GM18858 (cell line): Measurements from ENCODE around the gene WHRN.

Source experiments
- ATAC-seq: cut with Tn5 transposase; IDR thresholded peaks from one replicate; pipeline ENCODE4 v1.9.1; 2021; ENCODE audit not compliant: unreplicated experiment

WHRN gene

GRCh38 chr9:114473447-114473801 lies 31.8 kb downstream of the WHRN start:
- no peak for ATAC-seq

GRCh38 chr9:114472765-114473446 lies 32.4 kb downstream of the WHRN start:
- ATAC-seq: no peak

GRCh38 chr9:114471157-114471556 lies 34.1 kb downstream of the WHRN start:
- ATAC-seq: no peak

GRCh38 chr9:114470581-114470980 lies 34.7 kb downstream of the WHRN start:
- ATAC-seq: no peak

GRCh38 chr9:114470121-114470520 lies 35.2 kb downstream of the WHRN start:
- ATAC-seq: no peak

- no peak for ATAC-seq
Measured at GRCh38 chr9:114469091-114469853, 36.0 kb downstream of the WHRN start.

- no peak for ATAC-seq
Measured at GRCh38 chr9:114467910-114468309, 37.4 kb downstream of the WHRN start.

- no peak for ATAC-seq
Measured at GRCh38 chr9:114467226-114467750, 38.0 kb downstream of the WHRN start.

GRCh38 chr9:114465906-114466900 lies 39.1 kb downstream of the WHRN start:
- ATAC-seq: no peak

- no peak for ATAC-seq
Measured at GRCh38 chr9:114465417-114465816, 39.9 kb downstream of the WHRN start.

GRCh38 chr9:114464281-114465051 lies 40.8 kb downstream of the WHRN start:
- no peak for ATAC-seq

- ATAC-seq: no peak
Measured at GRCh38 chr9:114462791-114463190, 42.5 kb downstream of the WHRN start.

GRCh38 chr9:114461468-114461867 lies 43.8 kb downstream of the WHRN start:
- no peak for ATAC-seq

- no peak for ATAC-seq
Measured at GRCh38 chr9:114460513-114461199, 44.6 kb downstream of the WHRN start.

- ATAC-seq: no peak
Measured at GRCh38 chr9:114459464-114459863, 45.8 kb downstream of the WHRN start.

- no peak for ATAC-seq
Measured at GRCh38 chr9:114456929-114457328, 48.3 kb downstream of the WHRN start.

GRCh38 chr9:114454652-114455051 lies 50.6 kb downstream of the WHRN start:
- ATAC-seq: no peak

- ATAC-seq: no peak
Measured at GRCh38 chr9:114452219-114453165, 52.8 kb downstream of the WHRN start.

- no peak for ATAC-seq
Measured at GRCh38 chr9:114451707-114452031, 53.6 kb downstream of the WHRN start.
